Smooth muscle cell of the brain vasculature (primary cell): ENCODE data around the gene DLGAP3.
A peak's percentile ranks its signal among the peaks of the same experiment; 100 is the strongest.

Source experiments
- DNase-seq: peaks from one replicate; pipeline ENCODE4 v3.0.0-alpha.2; 2012; ENCODE audit warnings: low read depth, low spot score

DLGAP3 gene

GRCh38 chr1:34868230-34869049 is 61.0 kb downstream of the DLGAP3 start:
- no peak for DNase-seq

GRCh38 chr1:34867415-34867814 is 62.0 kb downstream of the DLGAP3 start:
- no peak for DNase-seq

GRCh38 chr1:34866762-34867109 is 62.7 kb downstream of the DLGAP3 start:
- DNase-seq = no peak

GRCh38 chr1:34865981-34866761 is 63.3 kb downstream of the DLGAP3 start:
- peak; percentile 49 for DNase-seq

GRCh38 chr1:34865573-34865972 is 63.9 kb downstream of the DLGAP3 start:
- DNase-seq = no peak

GRCh38 chr1:34864759-34865158 is 64.7 kb downstream of the DLGAP3 start:
- DNase-seq = no peak

GRCh38 chr1:34863501-34863900 is 65.9 kb downstream of the DLGAP3 start:
- no peak for DNase-seq

- peak; percentile 73 for DNase-seq
Measured at GRCh38 chr1:34859446-34860200, 69.8 kb downstream of the DLGAP3 start, which contains the start of gene SMIM12. Gene SMIM12 (minus strand): TSS chr1:34859749. CDS start chr1:34855977, 3,772 bp downstream.

GRCh38 chr1:34858901-34859445 is 70.5 kb downstream of the DLGAP3 start:
- DNase-seq = no peak

- no peak for DNase-seq
Measured at GRCh38 chr1:34856697-34857096, 72.8 kb downstream of the DLGAP3 start.

GRCh38 chr1:34852677-34853217 is 76.7 kb downstream of the DLGAP3 start:
- DNase-seq = peak; percentile 86

- DNase-seq = no peak
Measured at GRCh38 chr1:34851431-34852105, 77.9 kb downstream of the DLGAP3 start.

- no peak for DNase-seq
Measured at GRCh38 chr1:34850382-34850781, 79.1 kb downstream of the DLGAP3 start.

- no peak for DNase-seq
Measured at GRCh38 chr1:34847094-34847493, 82.4 kb downstream of the DLGAP3 start.

- DNase-seq = no peak
Measured at GRCh38 chr1:34846265-34846664, 83.2 kb downstream of the DLGAP3 start.

- no peak for DNase-seq
Measured at GRCh38 chr1:34845131-34845901, 84.1 kb downstream of the DLGAP3 start.

GRCh38 chr1:34844252-34844634 is 85.2 kb downstream of the DLGAP3 start:
- DNase-seq = no peak

GRCh38 chr1:34843392-34844251 is 85.8 kb downstream of the DLGAP3 start:
- no peak for DNase-seq

- no peak for DNase-seq
Measured at GRCh38 chr1:34842952-34843371, 86.5 kb downstream of the DLGAP3 start.
